Limb (tissue), 2 donors: Measurements from ENCODE around the gene APBA2.

ENCODE experiments used
- DNase-seq, 2 donors: peaks; one replicate each; pipeline ENCODE4 v3.0.0-alpha.2; 2016; ENCODE audit errors: extremely low spot score in 2 of 2

APBA2 gene

DNA sequence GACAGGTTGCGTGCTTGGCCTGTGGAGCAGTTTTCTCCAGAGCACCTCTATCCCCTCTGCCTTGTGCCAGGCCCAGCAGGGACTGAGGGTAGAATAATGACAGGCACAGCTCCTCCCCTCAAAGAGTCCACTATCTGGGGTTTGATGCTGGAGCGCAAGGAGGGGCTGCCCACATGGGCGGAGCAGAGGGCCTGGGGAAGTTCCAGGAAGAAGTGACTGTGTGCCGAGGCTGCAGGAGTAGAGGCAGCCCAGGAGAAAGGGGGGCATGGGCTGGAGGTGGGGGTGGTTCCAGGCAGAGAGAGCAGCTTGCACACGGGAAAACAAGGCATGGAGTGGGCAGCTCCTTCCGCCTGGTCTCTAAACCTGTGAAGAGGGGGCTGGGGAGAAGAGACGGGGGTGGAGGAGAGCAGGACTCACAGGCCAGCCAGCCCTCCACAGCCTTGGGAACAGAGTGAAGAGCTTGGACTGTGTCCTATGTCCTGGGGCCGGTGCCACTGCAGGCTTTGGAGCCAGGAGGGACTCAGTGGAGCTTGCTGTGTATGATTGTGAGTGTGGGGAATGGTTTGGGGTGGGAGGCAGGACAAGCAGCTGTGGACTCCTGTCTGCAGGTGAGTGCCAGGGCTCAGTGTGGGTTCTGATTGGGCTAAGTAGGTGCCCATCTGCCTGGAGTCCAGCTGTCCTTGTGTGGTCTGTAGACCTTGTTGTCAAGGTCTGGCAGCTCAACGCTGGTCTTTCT lies 48.1 kb downstream of the APBA2 start:
- DNase-seq = no peak

DNA sequence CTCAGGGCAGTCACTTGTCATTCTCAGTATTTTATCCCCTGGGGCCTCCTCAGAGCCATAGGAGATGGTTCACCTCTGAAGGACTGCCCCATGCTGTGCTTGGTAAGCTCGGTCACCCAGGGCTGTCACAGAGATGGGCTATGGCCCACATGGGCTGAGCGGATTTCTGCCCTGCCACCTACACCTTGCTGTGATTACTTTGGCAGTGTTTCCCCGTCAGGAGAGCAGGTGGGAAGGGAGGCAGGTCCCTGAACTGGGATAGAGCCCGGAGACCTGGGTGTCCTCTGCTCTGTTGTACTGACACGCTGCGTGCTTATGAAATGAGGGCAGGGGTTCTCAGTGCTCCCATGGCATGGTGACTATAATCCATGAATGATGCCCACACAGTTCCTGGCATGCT lies 48.9 kb downstream of the APBA2 start:
- DNase-seq = no peak

- no peak for DNase-seq
These were observed 49.5 kb downstream of the APBA2 start for GRCh38 chr15:28935316-28935715.

- no peak for DNase-seq
These were observed 50.3 kb downstream of the APBA2 start for GRCh38 chr15:28936081-28936480.

DNA sequence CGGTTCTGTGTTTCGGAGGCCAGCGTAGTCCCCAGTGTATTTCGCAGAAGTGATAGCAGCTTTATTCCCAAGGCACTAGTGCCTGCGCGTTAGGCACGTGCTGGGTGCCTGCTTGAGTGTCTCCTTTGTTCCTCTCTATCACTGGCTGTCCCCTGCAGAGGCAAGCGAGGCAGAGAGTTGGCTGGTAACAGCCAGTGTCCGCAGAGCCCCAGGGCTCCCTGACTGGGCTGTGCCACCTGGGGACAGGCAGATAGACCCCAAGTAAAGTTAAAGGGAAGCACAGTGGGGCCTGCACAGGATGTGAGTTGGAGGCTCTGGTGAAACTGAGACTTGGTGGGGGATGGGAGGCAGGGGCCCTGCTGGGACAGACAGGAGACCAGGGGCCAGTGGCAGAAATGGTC lies 50.7 kb downstream of the APBA2 start:
- DNase-seq = no peak

GRCh38 chr15:28937271-28937670 lies 51.5 kb downstream of the APBA2 start:
- no peak for DNase-seq

DNA sequence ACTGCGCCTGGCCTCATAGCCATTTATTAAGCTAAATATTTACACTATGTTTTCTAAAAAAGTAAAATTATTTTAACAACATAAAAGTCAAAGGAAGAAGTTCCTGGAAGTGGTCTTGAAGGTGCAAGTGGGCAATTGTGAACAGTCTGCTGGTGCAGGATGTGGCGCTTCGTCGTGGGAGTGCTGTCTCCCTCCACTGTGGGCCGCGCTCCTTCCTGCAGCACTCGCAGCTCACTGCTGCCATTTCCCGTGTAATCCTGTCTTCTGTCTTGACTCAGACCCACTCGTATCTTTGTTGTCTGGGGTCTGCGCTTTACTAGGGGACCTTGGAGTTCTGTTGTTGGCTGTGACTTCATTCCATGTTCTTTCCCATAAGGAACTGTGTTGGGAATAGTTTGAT lies 56.3 kb downstream of the APBA2 start:
- peak in 1 of 2 donors; percentile 14 for DNase-seq

GRCh38 chr15:28942571-28942970 lies 56.8 kb downstream of the APBA2 start:
- DNase-seq = peak in 1 of 2 donors; percentile 7

- peak in 1 of 2 donors; percentile 13 for DNase-seq
These were observed 57.4 kb downstream of the APBA2 start for GRCh38 chr15:28943146-28943545.

- DNase-seq = no peak
These were observed 57.9 kb downstream of the APBA2 start for GRCh38 chr15:28943611-28944230.

DNA sequence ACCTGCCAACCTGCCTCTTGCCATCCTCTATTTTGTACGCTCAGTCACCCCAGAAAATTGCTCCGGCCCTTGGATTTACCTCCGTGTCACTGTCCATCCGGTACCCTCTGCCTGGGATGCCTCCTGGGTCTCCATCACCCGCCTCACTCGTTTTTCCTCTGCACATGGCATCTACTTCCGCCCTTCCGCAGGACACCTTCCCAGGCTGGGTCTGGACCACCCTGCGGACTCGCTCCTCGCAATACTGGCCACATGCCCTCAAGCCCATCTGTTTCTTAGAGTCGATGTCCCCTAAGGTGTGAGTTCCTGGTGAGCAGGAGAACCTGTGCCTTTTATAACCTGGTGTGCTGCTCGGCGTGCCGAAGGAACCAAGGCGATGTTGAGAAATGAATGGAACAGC lies 58.5 kb downstream of the APBA2 start:
- no peak for DNase-seq

DNA sequence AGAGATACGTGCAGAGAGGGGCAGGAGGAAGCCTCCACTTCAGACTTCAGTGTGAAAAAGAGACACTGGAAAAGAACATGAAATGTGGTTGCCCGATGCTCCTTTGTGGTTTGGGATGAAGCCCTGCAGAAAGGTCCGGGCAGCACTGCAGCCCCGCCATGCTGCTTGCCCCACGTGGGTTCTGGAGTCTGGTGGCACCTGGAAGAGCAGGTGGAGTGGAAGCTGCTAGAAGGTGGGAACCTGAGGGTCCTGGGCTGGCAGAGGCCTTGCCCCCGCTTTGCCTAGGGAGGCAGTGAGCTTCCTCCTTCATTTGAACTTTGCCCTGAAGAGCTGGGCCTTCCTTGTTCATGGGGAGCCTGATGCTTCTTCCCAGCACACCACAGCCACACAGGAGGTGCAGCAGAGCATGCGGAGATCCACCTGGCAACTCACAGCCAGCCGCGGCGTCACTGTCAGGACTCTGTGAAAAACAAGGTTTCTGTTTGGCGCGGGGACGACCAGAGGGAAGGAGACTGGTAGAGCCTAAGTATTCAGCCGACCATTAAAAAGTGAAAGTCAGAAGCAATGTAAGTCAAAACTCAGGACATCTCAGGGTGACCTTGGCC lies 59.0 kb downstream of the APBA2 start:
- DNase-seq = no peak

DNA sequence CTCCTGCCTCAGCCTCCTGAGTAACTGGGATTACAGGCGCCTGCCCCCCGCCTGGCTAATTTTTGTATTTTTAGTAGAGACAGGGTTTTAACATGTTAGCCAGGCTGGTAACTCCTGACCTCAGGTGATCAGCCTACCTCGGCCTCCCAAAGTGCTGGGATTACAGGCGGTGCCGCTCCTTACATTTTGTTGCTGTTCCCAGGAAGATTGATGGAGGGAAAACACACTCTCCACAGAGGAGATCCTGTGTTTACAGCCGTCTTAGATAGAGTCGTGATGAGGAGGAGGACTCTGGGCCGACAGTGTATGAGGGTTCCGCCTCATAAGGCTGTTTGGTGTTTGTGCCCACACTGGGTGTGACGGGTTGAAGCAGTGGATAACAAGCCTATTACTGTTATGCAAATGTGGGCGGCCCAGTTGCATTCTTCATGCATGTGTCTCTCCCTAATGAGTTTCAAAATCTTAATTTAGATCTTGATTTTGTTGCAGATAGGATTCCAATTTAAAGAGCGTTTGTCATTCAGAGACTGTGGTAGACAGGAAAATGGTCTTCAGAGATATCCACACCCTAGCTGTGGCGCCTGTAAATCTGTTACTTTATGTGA lies 60.0 kb downstream of the APBA2 start:
- no peak for DNase-seq

GRCh38 chr15:28946803-28947202 lies 61.0 kb downstream of the APBA2 start:
- DNase-seq = peak in 1 of 2 donors; percentile 2

DNA sequence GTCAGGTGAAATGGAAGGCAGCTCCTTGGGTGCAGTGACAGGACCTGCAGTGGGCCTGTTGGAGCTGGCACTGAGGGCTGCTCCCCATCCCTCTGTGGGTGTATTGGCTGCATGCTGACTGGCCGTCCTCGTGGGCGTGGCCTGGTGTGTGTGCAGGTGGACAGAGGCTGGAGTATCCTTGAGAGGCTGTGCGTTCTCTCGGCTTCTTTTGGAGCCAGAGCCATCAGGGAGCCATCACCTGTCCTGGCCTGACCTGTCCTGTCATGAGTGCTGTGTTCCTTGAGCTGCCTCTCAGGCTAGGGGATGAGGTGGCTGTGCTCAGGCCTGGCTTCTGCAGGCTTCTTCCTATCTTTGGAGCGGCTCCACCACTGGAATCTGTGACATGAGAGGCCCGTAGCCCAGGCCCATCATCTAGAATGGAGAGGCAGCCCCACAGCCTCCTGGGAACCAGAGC lies 61.5 kb downstream of the APBA2 start:
- peak in 1 of 2 donors; percentile 15 for DNase-seq

DNA sequence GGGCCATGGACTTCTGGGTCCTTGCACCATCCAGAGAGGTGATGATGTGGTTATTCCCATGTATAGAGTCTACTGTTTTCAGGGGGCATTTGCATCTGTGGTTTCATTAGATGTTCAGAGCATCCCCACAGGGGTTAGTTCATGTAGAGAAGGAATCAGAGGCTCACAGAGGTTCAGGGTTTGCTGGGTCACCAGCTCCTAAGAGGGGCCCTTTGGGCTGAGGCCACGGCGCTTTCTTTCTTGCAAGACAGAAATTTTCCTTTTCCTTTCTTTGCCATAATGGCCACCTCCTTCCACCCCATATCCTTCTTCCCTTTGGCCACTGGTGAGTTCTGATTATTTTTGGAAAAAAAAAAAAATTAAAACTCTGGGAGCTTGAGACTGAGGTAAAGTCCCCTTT lies 62.3 kb downstream of the APBA2 start:
- DNase-seq = peak in 1 of 2 donors; percentile 1

- no peak for DNase-seq
These were observed 65.1 kb downstream of the APBA2 start for GRCh38 chr15:28950916-28951315.

- DNase-seq = peak; percentile 47 to 62
These were observed 67.1 kb downstream of the APBA2 start for GRCh38 chr15:28952666-28953491.

- DNase-seq = peak in 1 of 2 donors; percentile 19
These were observed 67.9 kb downstream of the APBA2 start for GRCh38 chr15:28953573-28954195.

DNA sequence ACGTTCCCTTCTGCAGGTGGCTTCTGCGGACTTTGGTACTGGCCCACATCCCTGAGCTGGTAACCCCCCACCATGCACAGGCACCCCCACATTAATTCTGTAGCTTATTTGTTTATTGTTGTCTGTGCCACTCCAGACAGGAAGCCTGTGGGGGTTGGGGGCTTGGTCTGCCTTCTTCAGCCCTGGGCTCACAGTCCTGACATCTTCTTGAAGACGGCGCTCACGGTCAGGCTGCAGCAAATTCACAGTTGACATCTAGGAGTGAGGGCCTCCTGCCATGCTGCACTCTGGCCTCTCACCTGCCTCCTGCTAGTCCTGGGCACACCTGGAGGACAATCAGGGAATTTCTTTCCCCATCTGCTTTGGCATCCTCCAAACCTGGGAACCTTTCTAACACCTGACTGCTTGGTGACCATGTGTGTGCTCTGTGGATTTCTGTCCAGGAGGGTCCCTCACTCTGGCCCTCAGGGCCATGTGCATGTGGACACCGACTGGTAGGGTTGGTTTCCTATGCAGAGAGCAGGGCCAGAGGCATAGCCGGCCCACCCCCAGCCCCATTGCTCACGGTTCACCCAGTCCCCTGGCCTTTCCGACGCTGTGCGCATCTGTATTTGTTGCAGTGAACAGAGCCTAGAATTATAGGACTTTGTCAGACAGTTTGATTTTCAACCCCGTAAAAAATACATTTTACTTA lies 68.8 kb downstream of the APBA2 start:
- DNase-seq = no peak
